H1 (cell line): Measurements from ENCODE around the gene RNASE9.

ENCODE experiments used
- EP300 ChIP-seq, 2 experiments: IDR thresholded peaks; 1 replicate in 1 of 2; 2 replicates in 1 of 2; pipeline ENCODE4 v1.6.1; 2011 to 2012; ENCODE audit warnings: low read depth in 2 of 2, low read length in 2 of 2, mild to moderate bottlenecking in 2 of 2, borderline replicate concordance in 1 of 2, inconsistent platforms in 1 of 2, moderate library complexity in 1 of 2
- TF ChIP-seq, protein P1 (sequence below), 3 experiments: IDR thresholded peaks; 1 replicate in 2 of 3; 2 replicates in 1 of 3; pipeline versions ENCODE4 v1.5.1 to v1.6.1; 2011; ENCODE audit warnings: low read length in 3 of 3, mild to moderate bottlenecking in 3 of 3, inconsistent platforms in 2 of 3, low read depth in 1 of 3, moderate library complexity in 1 of 3; ENCODE audit not compliant: insufficient read depth in 1 of 3; ENCODE audit errors: control extremely low read depth in 1 of 3

DNA sequence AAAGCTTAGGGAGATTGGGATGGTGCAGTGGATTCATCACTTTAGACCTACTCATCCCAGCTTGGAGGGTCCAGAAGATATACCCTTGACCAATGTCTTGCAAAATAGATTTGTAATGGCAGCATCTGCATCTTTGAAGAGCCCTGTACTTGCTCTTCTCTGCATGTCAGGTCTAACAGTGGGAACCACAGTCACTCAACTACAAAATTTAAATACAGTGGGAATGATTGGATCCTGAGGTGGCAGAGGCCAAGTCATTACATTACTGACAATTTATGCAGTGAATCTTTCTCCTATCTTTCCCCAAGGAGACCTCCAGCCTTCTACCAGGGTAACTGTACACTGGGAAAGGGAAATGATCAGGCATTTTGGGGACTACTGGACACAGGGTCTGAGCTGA lies 8.2 kb upstream of the RNASE9 start:
- TF ChIP-seq, protein P1, sequence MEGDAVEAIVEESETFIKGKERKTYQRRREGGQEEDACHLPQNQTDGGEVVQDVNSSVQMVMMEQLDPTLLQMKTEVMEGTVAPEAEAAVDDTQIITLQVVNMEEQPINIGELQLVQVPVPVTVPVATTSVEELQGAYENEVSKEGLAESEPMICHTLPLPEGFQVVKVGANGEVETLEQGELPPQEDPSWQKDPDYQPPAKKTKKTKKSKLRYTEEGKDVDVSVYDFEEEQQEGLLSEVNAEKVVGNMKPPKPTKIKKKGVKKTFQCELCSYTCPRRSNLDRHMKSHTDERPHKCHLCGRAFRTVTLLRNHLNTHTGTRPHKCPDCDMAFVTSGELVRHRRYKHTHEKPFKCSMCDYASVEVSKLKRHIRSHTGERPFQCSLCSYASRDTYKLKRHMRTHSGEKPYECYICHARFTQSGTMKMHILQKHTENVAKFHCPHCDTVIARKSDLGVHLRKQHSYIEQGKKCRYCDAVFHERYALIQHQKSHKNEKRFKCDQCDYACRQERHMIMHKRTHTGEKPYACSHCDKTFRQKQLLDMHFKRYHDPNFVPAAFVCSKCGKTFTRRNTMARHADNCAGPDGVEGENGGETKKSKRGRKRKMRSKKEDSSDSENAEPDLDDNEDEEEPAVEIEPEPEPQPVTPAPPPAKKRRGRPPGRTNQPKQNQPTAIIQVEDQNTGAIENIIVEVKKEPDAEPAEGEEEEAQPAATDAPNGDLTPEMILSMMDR (IDR thresholded peaks at IDR 0.05; ENCODE audit: control extremely low read depth in 1 of 3, insufficient read depth in 1 of 3, low read depth in 1 of 3, low read length in 3 of 3), result no peak
- TF ChIP-seq EP300 (IDR thresholded peaks at IDR 0.05; ENCODE audit: borderline replicate concordance in 1 of 2, low read depth in 2 of 2, low read length in 2 of 2), result no peak
